Measurements from ENCODE around the gene PPP4C.

DNA sequence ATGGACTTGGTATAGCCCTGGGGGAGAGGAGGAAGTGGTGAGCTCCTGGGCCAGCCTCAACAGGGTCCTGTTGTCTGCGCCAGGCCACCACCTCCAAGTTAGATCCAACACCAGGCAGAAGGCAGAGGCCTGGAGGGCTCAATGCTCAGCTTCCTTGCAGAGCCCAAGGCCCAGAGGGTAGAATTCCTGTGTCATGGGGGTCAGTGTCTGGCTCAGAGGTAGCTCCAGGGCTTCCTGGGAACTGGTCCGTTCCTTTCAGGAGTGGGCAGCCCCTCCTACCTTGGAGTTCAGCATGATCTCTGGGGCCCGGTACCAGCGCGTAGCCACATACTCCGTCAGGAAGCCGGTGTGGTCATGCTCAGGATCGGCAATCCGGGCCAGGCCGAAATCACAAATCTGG is 42.0 kb downstream of the PPP4C start:
- TF ChIP-seq, protein P1, sequence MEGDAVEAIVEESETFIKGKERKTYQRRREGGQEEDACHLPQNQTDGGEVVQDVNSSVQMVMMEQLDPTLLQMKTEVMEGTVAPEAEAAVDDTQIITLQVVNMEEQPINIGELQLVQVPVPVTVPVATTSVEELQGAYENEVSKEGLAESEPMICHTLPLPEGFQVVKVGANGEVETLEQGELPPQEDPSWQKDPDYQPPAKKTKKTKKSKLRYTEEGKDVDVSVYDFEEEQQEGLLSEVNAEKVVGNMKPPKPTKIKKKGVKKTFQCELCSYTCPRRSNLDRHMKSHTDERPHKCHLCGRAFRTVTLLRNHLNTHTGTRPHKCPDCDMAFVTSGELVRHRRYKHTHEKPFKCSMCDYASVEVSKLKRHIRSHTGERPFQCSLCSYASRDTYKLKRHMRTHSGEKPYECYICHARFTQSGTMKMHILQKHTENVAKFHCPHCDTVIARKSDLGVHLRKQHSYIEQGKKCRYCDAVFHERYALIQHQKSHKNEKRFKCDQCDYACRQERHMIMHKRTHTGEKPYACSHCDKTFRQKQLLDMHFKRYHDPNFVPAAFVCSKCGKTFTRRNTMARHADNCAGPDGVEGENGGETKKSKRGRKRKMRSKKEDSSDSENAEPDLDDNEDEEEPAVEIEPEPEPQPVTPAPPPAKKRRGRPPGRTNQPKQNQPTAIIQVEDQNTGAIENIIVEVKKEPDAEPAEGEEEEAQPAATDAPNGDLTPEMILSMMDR (IDR thresholded peaks at IDR 0.05) = no peak
- no peak for TF ChIP-seq POLR2A (IDR thresholded peaks at IDR 0.05)

All from body of pancreas (tissue), 4 donors.